ENCODE results near the gene RPP40.

DNA sequence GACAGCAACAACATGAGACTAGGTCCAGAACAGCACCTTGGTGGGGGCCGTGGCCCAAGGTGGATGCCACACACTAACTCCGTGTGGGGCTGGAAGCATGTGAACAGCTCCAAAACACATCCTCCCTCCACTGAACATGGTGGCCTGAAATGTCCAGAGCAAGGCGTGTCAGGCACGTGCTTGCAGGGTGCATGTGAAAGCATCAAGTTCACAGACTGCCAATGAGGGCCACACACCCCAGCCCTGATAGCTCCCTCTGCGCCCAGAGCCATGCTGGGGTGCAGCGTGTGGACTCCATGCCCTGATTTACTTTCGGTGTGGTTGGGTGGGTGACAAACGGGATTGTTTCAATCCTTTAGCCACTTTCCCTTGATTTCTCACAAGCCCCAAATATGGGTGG is 20.1 kb upstream of the RPP40 start:
- TF ChIP-seq, protein P1, sequence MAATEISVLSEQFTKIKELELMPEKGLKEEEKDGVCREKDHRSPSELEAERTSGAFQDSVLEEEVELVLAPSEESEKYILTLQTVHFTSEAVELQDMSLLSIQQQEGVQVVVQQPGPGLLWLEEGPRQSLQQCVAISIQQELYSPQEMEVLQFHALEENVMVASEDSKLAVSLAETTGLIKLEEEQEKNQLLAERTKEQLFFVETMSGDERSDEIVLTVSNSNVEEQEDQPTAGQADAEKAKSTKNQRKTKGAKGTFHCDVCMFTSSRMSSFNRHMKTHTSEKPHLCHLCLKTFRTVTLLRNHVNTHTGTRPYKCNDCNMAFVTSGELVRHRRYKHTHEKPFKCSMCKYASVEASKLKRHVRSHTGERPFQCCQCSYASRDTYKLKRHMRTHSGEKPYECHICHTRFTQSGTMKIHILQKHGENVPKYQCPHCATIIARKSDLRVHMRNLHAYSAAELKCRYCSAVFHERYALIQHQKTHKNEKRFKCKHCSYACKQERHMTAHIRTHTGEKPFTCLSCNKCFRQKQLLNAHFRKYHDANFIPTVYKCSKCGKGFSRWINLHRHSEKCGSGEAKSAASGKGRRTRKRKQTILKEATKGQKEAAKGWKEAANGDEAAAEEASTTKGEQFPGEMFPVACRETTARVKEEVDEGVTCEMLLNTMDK (IDR thresholded peaks at IDR 0.05; ENCODE audit: borderline replicate concordance, insufficient read depth, low read depth, low read length, poor library complexity, severe bottlenecking), result no peak
- TF ChIP-seq RFX1 (IDR thresholded peaks at IDR 0.05) (no peak), JUNB (CRISPR knock-in tag; conservative IDR thresholded peaks at IDR 0.05) (no peak), PHB (CRISPR knock-in tag; IDR thresholded peaks at IDR 0.05) (no peak), CCAR2 (IDR thresholded peaks at IDR 0.05; ENCODE audit: low read depth, low read length) (no peak), SIN3A (IDR thresholded peaks at IDR 0.05; ENCODE audit: borderline replicate concordance in 2 of 2, control insufficient read depth in 1 of 2, low read depth in 2 of 2, low read length in 2 of 2) (no peak)
- TF ChIP-seq, protein P2, sequence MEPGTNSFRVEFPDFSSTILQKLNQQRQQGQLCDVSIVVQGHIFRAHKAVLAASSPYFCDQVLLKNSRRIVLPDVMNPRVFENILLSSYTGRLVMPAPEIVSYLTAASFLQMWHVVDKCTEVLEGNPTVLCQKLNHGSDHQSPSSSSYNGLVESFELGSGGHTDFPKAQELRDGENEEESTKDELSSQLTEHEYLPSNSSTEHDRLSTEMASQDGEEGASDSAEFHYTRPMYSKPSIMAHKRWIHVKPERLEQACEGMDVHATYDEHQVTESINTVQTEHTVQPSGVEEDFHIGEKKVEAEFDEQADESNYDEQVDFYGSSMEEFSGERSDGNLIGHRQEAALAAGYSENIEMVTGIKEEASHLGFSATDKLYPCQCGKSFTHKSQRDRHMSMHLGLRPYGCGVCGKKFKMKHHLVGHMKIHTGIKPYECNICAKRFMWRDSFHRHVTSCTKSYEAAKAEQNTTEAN (CRISPR knock-in tag; IDR thresholded peaks at IDR 0.05), result no peak
- TF ChIP-seq, protein P3, sequence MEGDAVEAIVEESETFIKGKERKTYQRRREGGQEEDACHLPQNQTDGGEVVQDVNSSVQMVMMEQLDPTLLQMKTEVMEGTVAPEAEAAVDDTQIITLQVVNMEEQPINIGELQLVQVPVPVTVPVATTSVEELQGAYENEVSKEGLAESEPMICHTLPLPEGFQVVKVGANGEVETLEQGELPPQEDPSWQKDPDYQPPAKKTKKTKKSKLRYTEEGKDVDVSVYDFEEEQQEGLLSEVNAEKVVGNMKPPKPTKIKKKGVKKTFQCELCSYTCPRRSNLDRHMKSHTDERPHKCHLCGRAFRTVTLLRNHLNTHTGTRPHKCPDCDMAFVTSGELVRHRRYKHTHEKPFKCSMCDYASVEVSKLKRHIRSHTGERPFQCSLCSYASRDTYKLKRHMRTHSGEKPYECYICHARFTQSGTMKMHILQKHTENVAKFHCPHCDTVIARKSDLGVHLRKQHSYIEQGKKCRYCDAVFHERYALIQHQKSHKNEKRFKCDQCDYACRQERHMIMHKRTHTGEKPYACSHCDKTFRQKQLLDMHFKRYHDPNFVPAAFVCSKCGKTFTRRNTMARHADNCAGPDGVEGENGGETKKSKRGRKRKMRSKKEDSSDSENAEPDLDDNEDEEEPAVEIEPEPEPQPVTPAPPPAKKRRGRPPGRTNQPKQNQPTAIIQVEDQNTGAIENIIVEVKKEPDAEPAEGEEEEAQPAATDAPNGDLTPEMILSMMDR (IDR thresholded peaks at IDR 0.05 in 2 of 3, conservative IDR thresholded peaks at IDR 0.05 in 1 of 3; ENCODE audit: insufficient read depth in 2 of 3, low read depth in 1 of 3, low read length in 3 of 3), result no peak

Data from K562 (cell line).